ENCODE measurements around the gene RGS3. TPM values are rescaled to one million over a fixed set of nuclear protein-coding genes. Genes with fewer than 3 reads are reported as not detected.
A peak's percentile ranks its signal among the peaks of the same experiment; 100 is the strongest.

RGS3 gene
- polyA plus RNA-seq, 6 donors from 2014 or later, result 3.8 to 13.8 (median 5.8) TPM

- Mint-ChIP-seq H3K4me3 (no peak overlapping the region), H3K36me3 (no peaks in the 10 kb centered on the region), H3K27me3 (no peaks in the 10 kb centered on the region)
Observed at GRCh38 chr9:113449376-113449775, 14.2 kb upstream of the RGS3 start.

GRCh38 chr9:113452113-113452605, 11.4 kb upstream of the RGS3 start:
- Mint-ChIP-seq H3K4me1 (no peaks in the 10 kb centered on the region), H3K36me3 (no peaks in the 10 kb centered on the region), H3K27ac (no peak overlapping the region), H3K27me3 (no peaks in the 10 kb centered on the region), H3K9me3 (no peaks in the 10 kb centered on the region), H3K4me3 (no peak overlapping the region)
- ATAC-seq (ENCODE audit: low read depth in 2 of 2) (no peak), DNase-seq (no peak)

More at GRCh38 chr9:113449376-113449775, 14.2 kb upstream of the RGS3 start:
- Mint-ChIP-seq H3K9me3 (no peaks in the 10 kb centered on the region), H3K4me1 (no peaks in the 10 kb centered on the region), H3K27ac (no peak overlapping the region)
- no peak for DNase-seq
- no peak for ATAC-seq (ENCODE audit: low read depth in 2 of 2)

GRCh38 chr9:113454914-113455761, 8.4 kb upstream of the RGS3 start:
- no peaks in the 10 kb centered on the region for H3K27me3 Mint-ChIP-seq
- H3K36me3 Mint-ChIP-seq, result no peaks in the 10 kb centered on the region
- ATAC-seq (ENCODE audit: low read depth in 2 of 2), result no peak
- no peaks in the 10 kb centered on the region for H3K9me3 Mint-ChIP-seq
- DNase-seq, result no peak
- H3K4me3 Mint-ChIP-seq, result no peak overlapping the region
- peak overlapping the region in 1 of 6 donors; percentile 57 for H3K27ac Mint-ChIP-seq
- no peaks in the 10 kb centered on the region for H3K4me1 Mint-ChIP-seq

- Mint-ChIP-seq H3K36me3 (no peaks in the 10 kb centered on the region), H3K27me3 (no peaks in the 10 kb centered on the region), H3K4me1 (no peaks in the 10 kb centered on the region), H3K9me3 (no peaks in the 10 kb centered on the region), H3K4me3 (no peak overlapping the region), H3K27ac (peak overlapping the region in 2 of 6 donors; percentile 4 to 25)
- no peak for DNase-seq
- no peak for ATAC-seq (ENCODE audit: low read depth in 2 of 2)
Observed at GRCh38 chr9:113456235-113456634, 7.3 kb upstream of the RGS3 start.

- ATAC-seq (ENCODE audit: low read depth in 2 of 2), result no peak
- Mint-ChIP-seq H3K4me1 (no peaks in the 10 kb centered on the region), H3K4me3 (no peak overlapping the region), H3K36me3 (no peaks in the 10 kb centered on the region), H3K27me3 (no peaks in the 10 kb centered on the region), H3K27ac (no peak overlapping the region), H3K9me3 (no peaks in the 10 kb centered on the region)
- no peak for DNase-seq
Observed at GRCh38 chr9:113461285-113461684, 2.2 kb upstream of the RGS3 start.

GRCh38 chr9:113461943-113462342, 1.6 kb upstream of the RGS3 start:
- Mint-ChIP-seq H3K4me3 (no peak overlapping the region), H3K36me3 (no peaks in the 10 kb centered on the region), H3K4me1 (no peaks in the 10 kb centered on the region), H3K9me3 (peaks cover 0 to 4% (median 0%) of the 10 kb centered on the region in 7 donors), H3K27me3 (no peaks in the 10 kb centered on the region), H3K27ac (no peak overlapping the region)
- ATAC-seq (ENCODE audit: low read depth in 2 of 2) (no peak), DNase-seq (no peak)

- H3K4me3 Mint-ChIP-seq, result no peak overlapping the region
- no peaks in the 10 kb centered on the region for H3K36me3 Mint-ChIP-seq
Observed at GRCh38 chr9:113462781-113463286, 693 bp upstream of the RGS3 start.

GRCh38 chr9:113464286-113464660, 746 bp downstream of the RGS3 start:
- Mint-ChIP-seq H3K4me3 (no peak overlapping the region), H3K27ac (peak overlapping the region in 1 of 6 donors; percentile 12), H3K9me3 (peaks cover 0 to 14% (median 4%) of the 10 kb centered on the region in 7 donors), H3K27me3 (no peaks in the 10 kb centered on the region), H3K36me3 (no peaks in the 10 kb centered on the region), H3K4me1 (no peaks in the 10 kb centered on the region)
- no peak for DNase-seq
- no peak for ATAC-seq (ENCODE audit: low read depth in 2 of 2)

More at GRCh38 chr9:113462781-113463286, 693 bp upstream of the RGS3 start:
- ATAC-seq (ENCODE audit: low read depth in 2 of 2), result no peak
- Mint-ChIP-seq H3K27ac (peak overlapping the region in 1 of 6 donors; percentile 76), H3K27me3 (no peaks in the 10 kb centered on the region), H3K4me1 (no peaks in the 10 kb centered on the region), H3K9me3 (peaks cover 0 to 13% (median 4%) of the 10 kb centered on the region in 7 donors)
- DNase-seq, result no peak

GRCh38 chr9:113465599-113466140, 2.1 kb downstream of the RGS3 start:
- no peak for DNase-seq
- Mint-ChIP-seq H3K27ac (peak overlapping the region in 1 of 6 donors; percentile 54), H3K4me1 (no peaks in the 10 kb centered on the region), H3K27me3 (no peaks in the 10 kb centered on the region), H3K9me3 (peaks cover 0 to 14% (median 4%) of the 10 kb centered on the region in 7 donors), H3K4me3 (no peak overlapping the region), H3K36me3 (no peaks in the 10 kb centered on the region)
- no peak for ATAC-seq (ENCODE audit: low read depth in 2 of 2)

GRCh38 chr9:113467183-113467582, 3.7 kb downstream of the RGS3 start:
- no peak overlapping the region for H3K4me3 Mint-ChIP-seq
- H3K27me3 Mint-ChIP-seq, result peaks cover 0 to 7% (median 0%) of the 10 kb centered on the region in 3 donors
- peaks cover 0 to 14% (median 4%) of the 10 kb centered on the region in 7 donors for H3K9me3 Mint-ChIP-seq
- ATAC-seq (ENCODE audit: low read depth in 2 of 2) (no peak), DNase-seq (no peak)
- H3K4me1 Mint-ChIP-seq, result no peaks in the 10 kb centered on the region
- no peaks in the 10 kb centered on the region for H3K36me3 Mint-ChIP-seq
- no peak overlapping the region for H3K27ac Mint-ChIP-seq

- peaks cover 0 to 7% (median 0%) of the 10 kb centered on the region in 3 donors for H3K27me3 Mint-ChIP-seq
- ATAC-seq (ENCODE audit: low read depth in 2 of 2) (no peak), DNase-seq (no peak)
- no peaks in the 10 kb centered on the region for H3K4me1 Mint-ChIP-seq
- peaks cover 0 to 14% (median 4%) of the 10 kb centered on the region in 7 donors for H3K9me3 Mint-ChIP-seq
- peak overlapping the region in 1 of 6 donors; percentile 16 for H3K27ac Mint-ChIP-seq
- H3K4me3 Mint-ChIP-seq, result no peak overlapping the region
- H3K36me3 Mint-ChIP-seq, result no peaks in the 10 kb centered on the region
Observed at GRCh38 chr9:113468716-113469448, 5.4 kb downstream of the RGS3 start.

- DNase-seq (no peak), ATAC-seq (ENCODE audit: low read depth in 2 of 2) (no peak)
- no peaks in the 10 kb centered on the region for H3K36me3 Mint-ChIP-seq
- peaks cover 0 to 15% (median 0%) of the 10 kb centered on the region in 3 donors for H3K27me3 Mint-ChIP-seq
- H3K27ac Mint-ChIP-seq, result peak overlapping the region in 1 of 6 donors; percentile 20
- H3K4me3 Mint-ChIP-seq, result no peak overlapping the region
- H3K9me3 Mint-ChIP-seq, result peaks cover 0 to 14% (median 4%) of the 10 kb centered on the region in 7 donors
- no peaks in the 10 kb centered on the region for H3K4me1 Mint-ChIP-seq
Observed at GRCh38 chr9:113471143-113471542, 7.6 kb downstream of the RGS3 start.

- Mint-ChIP-seq H3K4me1 (no peaks in the 10 kb centered on the region), H3K27ac (no peak overlapping the region), H3K9me3 (peaks cover 0 to 14% (median 4%) of the 10 kb centered on the region in 7 donors), H3K27me3 (peaks cover 0 to 15% (median 0%) of the 10 kb centered on the region in 3 donors), H3K36me3 (no peaks in the 10 kb centered on the region), H3K4me3 (no peak overlapping the region)
- ATAC-seq (ENCODE audit: low read depth in 2 of 2), result no peak
- DNase-seq, result no peak
Observed at GRCh38 chr9:113471566-113471965, 8.0 kb downstream of the RGS3 start.
